Activated T-cell treated with anti-CD3 and anti-CD28 coated beads, Interleukin-2, amount 50 U/mL, for 24 hours (primary cell): Measurements from ENCODE around the gene FRS2.
"Not testable (repeated sequence)": the region's sequence is repeated elsewhere in the genome, so short reads cannot be mapped to it uniquely, and the experiment has no call there.

ENCODE experiments used
- DNase-seq: peaks from one replicate; pipeline ENCODE4 v3.0.0-alpha.2; 2020
- H3K27ac Mint-ChIP-seq: 2 replicates; pipeline ENCODE4 v1.8.0; 2020; ENCODE audit warnings: mild to moderate bottlenecking, mixed read lengths
- H3K27me3 Mint-ChIP-seq: 2 replicates; pipeline ENCODE4 v1.8.0; 2020; ENCODE audit warnings: mixed read lengths
- H3K36me3 Mint-ChIP-seq: 2 replicates; pipeline ENCODE4 v1.8.0; 2020; ENCODE audit warnings: low read depth, mixed read lengths
- H3K4me1 Mint-ChIP-seq: 2 replicates; pipeline ENCODE4 v1.8.0; 2020; ENCODE audit warnings: low read depth, mixed read lengths
- H3K4me3 Mint-ChIP-seq: 2 replicates; pipeline ENCODE4 v1.8.0; 2020; ENCODE audit warnings: mild to moderate bottlenecking, moderate library complexity, mixed read lengths
- H3K9me3 Mint-ChIP-seq: 2 replicates; pipeline ENCODE4 v1.8.0; 2020; ENCODE audit warnings: mixed read lengths

Gene FRS2

GRCh38 chr12:69443916-69444315 lies 26.3 kb upstream of the FRS2 start:
- H3K4me3 Mint-ChIP-seq: no peak overlapping the region

GRCh38 chr12:69447892-69448291 lies 22.3 kb upstream of the FRS2 start:
- Mint-ChIP-seq H3K4me1 (no peaks in the 10 kb centered on the region), H3K27me3 (no peaks in the 10 kb centered on the region), H3K4me3 (no peak overlapping the region), H3K27ac (no peak overlapping the region), H3K9me3 (no peaks in the 10 kb centered on the region), H3K36me3 (no peaks in the 10 kb centered on the region)
- DNase-seq: no peak

More at GRCh38 chr12:69443916-69444315, 26.3 kb upstream of the FRS2 start:
- H3K9me3 Mint-ChIP-seq: no peaks in the 10 kb centered on the region
- H3K36me3 Mint-ChIP-seq: no peaks in the 10 kb centered on the region
- no peaks in the 10 kb centered on the region for H3K4me1 Mint-ChIP-seq
- no peaks in the 10 kb centered on the region for H3K27me3 Mint-ChIP-seq
- DNase-seq: no peak
- no peak overlapping the region for H3K27ac Mint-ChIP-seq

GRCh38 chr12:69452598-69453132 lies 17.5 kb upstream of the FRS2 start:
- not testable (repeated sequence) for DNase-seq, H3K27me3 Mint-ChIP-seq, H3K9me3 Mint-ChIP-seq, H3K36me3 Mint-ChIP-seq, H3K27ac Mint-ChIP-seq, H3K4me1 Mint-ChIP-seq, H3K4me3 Mint-ChIP-seq

GRCh38 chr12:69456239-69456638 lies 13.9 kb upstream of the FRS2 start:
- DNase-seq: no peak
- Mint-ChIP-seq H3K27me3 (no peaks in the 10 kb centered on the region), H3K4me3 (no peak overlapping the region), H3K36me3 (no peaks in the 10 kb centered on the region), H3K27ac (no peak overlapping the region), H3K4me1 (no peaks in the 10 kb centered on the region), H3K9me3 (no peaks in the 10 kb centered on the region)

- H3K4me3 Mint-ChIP-seq: no peak overlapping the region
- no peak overlapping the region for H3K27ac Mint-ChIP-seq
- DNase-seq: no peak
- no peaks in the 10 kb centered on the region for H3K4me1 Mint-ChIP-seq
- H3K9me3 Mint-ChIP-seq: no peaks in the 10 kb centered on the region
- no peaks in the 10 kb centered on the region for H3K27me3 Mint-ChIP-seq
- H3K36me3 Mint-ChIP-seq: no peaks in the 10 kb centered on the region
These were observed 12.8 kb upstream of the FRS2 start for GRCh38 chr12:69457433-69457832.

GRCh38 chr12:69459477-69459876 lies 10.7 kb upstream of the FRS2 start:
- H3K4me3 Mint-ChIP-seq: no peak overlapping the region
- DNase-seq: no peak
- H3K4me1 Mint-ChIP-seq: no peaks in the 10 kb centered on the region
- no peaks in the 10 kb centered on the region for H3K36me3 Mint-ChIP-seq
- no peaks in the 10 kb centered on the region for H3K27me3 Mint-ChIP-seq
- H3K9me3 Mint-ChIP-seq: no peaks in the 10 kb centered on the region
- H3K27ac Mint-ChIP-seq: no peak overlapping the region

GRCh38 chr12:69464428-69464827 lies 5.8 kb upstream of the FRS2 start:
- H3K36me3 Mint-ChIP-seq: no peaks in the 10 kb centered on the region
- H3K27me3 Mint-ChIP-seq: no peaks in the 10 kb centered on the region
- DNase-seq: no peak
- H3K27ac Mint-ChIP-seq: no peak overlapping the region
- H3K4me3 Mint-ChIP-seq: no peak overlapping the region
- H3K4me1 Mint-ChIP-seq: no peaks in the 10 kb centered on the region
- H3K9me3 Mint-ChIP-seq: no peaks in the 10 kb centered on the region

GRCh38 chr12:69466867-69467266 lies 3.3 kb upstream of the FRS2 start:
- no peak overlapping the region for H3K27ac Mint-ChIP-seq
- no peaks in the 10 kb centered on the region for H3K9me3 Mint-ChIP-seq
- DNase-seq: no peak
- no peak overlapping the region for H3K4me3 Mint-ChIP-seq
- peaks cover 13% of the 10 kb centered on the region for H3K4me1 Mint-ChIP-seq
- H3K27me3 Mint-ChIP-seq: no peaks in the 10 kb centered on the region
- H3K36me3 Mint-ChIP-seq: peaks cover 9% of the 10 kb centered on the region

GRCh38 chr12:69467366-69467765 lies 2.8 kb upstream of the FRS2 start:
- H3K27ac Mint-ChIP-seq: no peak overlapping the region
- H3K4me3 Mint-ChIP-seq: no peak overlapping the region
- peaks cover 18% of the 10 kb centered on the region for H3K4me1 Mint-ChIP-seq
- no peak for DNase-seq
- H3K9me3 Mint-ChIP-seq: no peaks in the 10 kb centered on the region
- no peaks in the 10 kb centered on the region for H3K27me3 Mint-ChIP-seq
- H3K36me3 Mint-ChIP-seq: peaks cover 11% of the 10 kb centered on the region

GRCh38 chr12:69468237-69469026 lies 1.8 kb upstream of the FRS2 start:
- Mint-ChIP-seq H3K4me1 (peaks cover 27% of the 10 kb centered on the region), H3K36me3 (peaks cover 13% of the 10 kb centered on the region), H3K27me3 (no peaks in the 10 kb centered on the region), H3K4me3 (no peak overlapping the region), H3K9me3 (no peaks in the 10 kb centered on the region), H3K27ac (no peak overlapping the region)
- DNase-seq: no peak

GRCh38 chr12:69469854-69470188 lies 367 bp upstream of the FRS2 start:
- peak overlapping the region; percentile 98 for H3K4me3 Mint-ChIP-seq
- H3K9me3 Mint-ChIP-seq: no peaks in the 10 kb centered on the region
- H3K27ac Mint-ChIP-seq: peak overlapping the region; percentile 98
- peaks cover 37% of the 10 kb centered on the region for H3K4me1 Mint-ChIP-seq
- no peak for DNase-seq
- H3K36me3 Mint-ChIP-seq: peaks cover 17% of the 10 kb centered on the region
- H3K27me3 Mint-ChIP-seq: no peaks in the 10 kb centered on the region

GRCh38 chr12:69471076-69471430 lies 865 bp downstream of the FRS2 start:
- DNase-seq: no peak
- H3K27ac Mint-ChIP-seq: peak overlapping the region; percentile 89
- H3K27me3 Mint-ChIP-seq: no peaks in the 10 kb centered on the region
- peak overlapping the region; percentile 98 for H3K4me3 Mint-ChIP-seq
- peaks cover 22% of the 10 kb centered on the region for H3K36me3 Mint-ChIP-seq
- H3K9me3 Mint-ChIP-seq: no peaks in the 10 kb centered on the region
- H3K4me1 Mint-ChIP-seq: peaks cover 50% of the 10 kb centered on the region

- Mint-ChIP-seq H3K9me3 (no peaks in the 10 kb centered on the region), H3K4me1 (peaks cover 54% of the 10 kb centered on the region), H3K4me3 (peak overlapping the region; percentile 98), H3K27me3 (no peaks in the 10 kb centered on the region), H3K27ac (peak overlapping the region; percentile 89), H3K36me3 (peaks cover 22% of the 10 kb centered on the region)
- no peak for DNase-seq
These were observed 1.6 kb downstream of the FRS2 start for GRCh38 chr12:69471667-69472385.

- H3K27me3 Mint-ChIP-seq: no peaks in the 10 kb centered on the region
- no peak overlapping the region for H3K4me3 Mint-ChIP-seq
- peaks cover 22% of the 10 kb centered on the region for H3K36me3 Mint-ChIP-seq
- no peak overlapping the region for H3K27ac Mint-ChIP-seq
- H3K9me3 Mint-ChIP-seq: no peaks in the 10 kb centered on the region
- DNase-seq: no peak
- H3K4me1 Mint-ChIP-seq: peaks cover 55% of the 10 kb centered on the region
These were observed 3.1 kb downstream of the FRS2 start for GRCh38 chr12:69473262-69473661.

- peaks cover 22% of the 10 kb centered on the region for H3K36me3 Mint-ChIP-seq
- no peaks in the 10 kb centered on the region for H3K9me3 Mint-ChIP-seq
- H3K27me3 Mint-ChIP-seq: no peaks in the 10 kb centered on the region
- no peak for DNase-seq
- H3K4me3 Mint-ChIP-seq: no peak overlapping the region
- H3K27ac Mint-ChIP-seq: no peak overlapping the region
- peaks cover 61% of the 10 kb centered on the region for H3K4me1 Mint-ChIP-seq
These were observed 4.3 kb downstream of the FRS2 start for GRCh38 chr12:69474456-69474855.
